ENCODE results near the gene SBF2.

GRCh38 chr11:9820260-9820659 is 473.8 kb downstream of the SBF2 start:
- no peak for TF ChIP-seq CTCF (IDR thresholded peaks at IDR 0.05; ENCODE audit: insufficient read depth, low read length, poor library complexity, severe bottlenecking)
- TF ChIP-seq EZH2phosphoT487 (conservative IDR thresholded peaks at IDR 0.05; ENCODE audit: low read length) = no peak

Measured in SU-DHL-6 (cell line).